Urinary bladder (tissue), 4 donors: Measurements from ENCODE around the gene KIF16B. TPM values are rescaled to one million over a fixed set of nuclear protein-coding genes. Genes with fewer than 3 reads are reported as not detected.

Source experiments
- DNase-seq: peaks from one replicate; pipeline ENCODE4 v3.0.0-alpha.2; 2015; ENCODE audit errors: extremely low spot score
- H3K27ac ChIP-seq: one replicate; pipeline ENCODE4 v1.5.1; 2013; ENCODE audit warnings: low read depth, mild to moderate bottlenecking, moderate library complexity
- H3K36me3 ChIP-seq: one replicate; pipeline ENCODE4 v1.6.1; 2013; ENCODE audit warnings: mild to moderate bottlenecking, moderate library complexity; ENCODE audit not compliant: insufficient read depth
- H3K4me1 ChIP-seq: one replicate; pipeline ENCODE4 v1.6.1; 2013; ENCODE audit warnings: mild to moderate bottlenecking, moderate library complexity; ENCODE audit not compliant: insufficient read depth
- H3K4me3 ChIP-seq: one replicate; pipeline ENCODE4 v1.5.1; 2013; ENCODE audit warnings: low read depth, low read length
- WGBS: extraction: QIAGEN DNeasy Blood & Tissue Kit; methylation state at CpG from one replicate; pipeline ENCODE4 v1.1.7; 2013; 5-methylcytosine and 5-hydroxymethylcytosine counted together
- polyA plus RNA-seq: library from polyadenylated mRNA; stranded (reverse); fragments of 200-250 nt; gene quantifications from one replicate; pipeline ENCODE4 v1.2.3, GENCODE V29; 2013
- total RNA-seq: library from RNA; depleted of rRNA; stranded (reverse); fragments of >200 nt; gene quantifications from one replicate; pipeline ENCODE4 v1.2.3, GENCODE V29; 2014
- donor health status: healthy with polysubstance abuse.
- donor health status: healthy.

The KIF16B gene
- total and polyA plus RNA-seq, 2 donors, result 9.8 to 23.6 TPM

- DNase-seq, result no peak
- WGBS, result 94% methylated on average over 8 of the region's 8 CpGs
- Histone ChIP-seq H3K4me1 (no peaks in the 10 kb centered on the region), H3K36me3 (peaks cover 3% of the 10 kb centered on the region), H3K4me3 (no peak overlapping the region), H3K27ac (no peak overlapping the region)
Observed at GRCh38 chr20:16432466-16433292, 140.6 kb downstream of the KIF16B start.

- WGBS, result 96% methylated on average over 1 of the region's 1 CpG
- Histone ChIP-seq H3K27ac (no peak overlapping the region), H3K4me3 (no peak overlapping the region), H3K36me3 (peaks cover 7% of the 10 kb centered on the region), H3K4me1 (no peaks in the 10 kb centered on the region)
- no peak for DNase-seq
Observed at GRCh38 chr20:16428112-16428511, 145.1 kb downstream of the KIF16B start.

GRCh38 chr20:16427571-16427970 lies 145.7 kb downstream of the KIF16B start:
- no peaks in the 10 kb centered on the region for H3K4me1 ChIP-seq
- no peak overlapping the region for H3K27ac ChIP-seq
- peaks cover 7% of the 10 kb centered on the region for H3K36me3 ChIP-seq
- 94% methylated on average over 2 of the region's 2 CpGs for WGBS
- H3K4me3 ChIP-seq, result no peak overlapping the region
- DNase-seq, result no peak

GRCh38 chr20:16424780-16425179 lies 148.5 kb downstream of the KIF16B start:
- DNase-seq, result no peak
- 80% methylated on average over 1 of the region's 1 CpG for WGBS
- Histone ChIP-seq H3K36me3 (peaks cover 7% of the 10 kb centered on the region), H3K4me3 (no peak overlapping the region), H3K27ac (no peak overlapping the region), H3K4me1 (no peaks in the 10 kb centered on the region)

DNA sequence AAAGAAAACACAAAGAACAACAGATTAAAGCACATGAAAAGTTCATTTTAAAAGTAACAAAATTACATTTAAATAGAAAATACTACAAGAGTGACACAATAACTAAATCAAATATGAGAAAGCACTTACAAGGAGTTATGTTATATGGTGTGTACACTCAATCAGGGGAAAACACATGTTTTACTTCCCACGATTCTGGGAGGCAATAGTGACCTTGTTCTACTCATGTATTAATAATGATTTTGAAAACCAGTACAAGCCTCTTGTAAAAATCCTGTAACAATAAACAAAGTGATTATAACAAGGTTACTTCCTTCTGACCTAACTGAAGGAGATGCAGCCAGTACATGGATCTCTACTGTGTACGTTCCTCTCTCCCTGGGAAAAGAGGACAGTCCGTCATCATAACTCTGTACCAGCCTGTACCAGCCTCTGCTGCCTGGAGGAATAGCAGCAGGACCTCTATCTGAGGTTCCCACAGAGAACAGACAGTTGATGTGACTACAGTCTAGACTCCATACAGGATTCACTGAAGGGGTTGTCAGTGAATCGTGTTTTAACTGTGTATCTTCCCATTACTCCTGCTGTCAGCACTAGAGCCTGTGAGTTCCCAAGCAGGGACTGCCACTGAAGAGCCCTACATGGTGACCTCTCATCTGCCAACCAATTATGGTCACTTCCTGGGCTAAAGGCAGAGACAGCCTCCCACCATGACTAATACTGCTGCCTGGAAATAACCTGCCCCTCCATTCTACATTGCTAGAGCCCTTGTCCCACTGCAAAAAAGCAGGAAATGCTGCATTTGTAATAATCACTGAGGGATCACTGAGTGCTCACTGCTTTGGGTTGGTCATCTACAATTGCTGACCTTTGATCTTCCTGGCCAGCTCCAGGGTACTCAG lies 149.7 kb downstream of the KIF16B start:
- Histone ChIP-seq H3K4me3 (no peak overlapping the region), H3K36me3 (peaks cover 7% of the 10 kb centered on the region), H3K4me1 (no peaks in the 10 kb centered on the region), H3K27ac (no peak overlapping the region)
- DNase-seq, result no peak
- 90% methylated on average over 4 of the region's 4 CpGs for WGBS

GRCh38 chr20:16419138-16419715 lies 154.0 kb downstream of the KIF16B start:
- DNase-seq, result no peak

DNA sequence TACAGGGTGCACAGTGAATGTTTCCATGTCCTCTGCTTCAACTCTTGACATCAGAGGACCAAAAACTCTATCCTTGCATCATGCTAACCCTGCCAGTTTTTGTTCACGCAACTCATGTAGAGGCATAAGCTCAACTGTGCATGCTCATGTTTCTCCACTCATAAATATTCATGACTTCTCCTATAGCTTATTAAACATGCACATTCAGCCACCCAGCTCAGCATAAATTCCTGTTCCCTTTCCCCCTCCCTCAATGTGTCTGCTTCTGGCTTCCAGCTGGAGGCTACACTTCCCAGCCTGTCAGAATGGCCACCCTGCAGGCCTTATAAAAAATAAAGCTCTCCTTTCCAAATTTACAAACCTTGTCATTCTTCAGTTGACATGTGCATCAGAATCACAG lies 154.6 kb downstream of the KIF16B start:
- Histone ChIP-seq H3K27ac (no peak overlapping the region), H3K4me3 (no peak overlapping the region), H3K4me1 (no peaks in the 10 kb centered on the region), H3K36me3 (no peaks in the 10 kb centered on the region)
- 100% methylated on average over 1 of the region's 1 CpG for WGBS
- no peak for DNase-seq

More at GRCh38 chr20:16419138-16419715, 154.0 kb downstream of the KIF16B start:
- no peaks in the 10 kb centered on the region for H3K4me1 ChIP-seq
- no peak overlapping the region for H3K4me3 ChIP-seq
- H3K36me3 ChIP-seq, result no peaks in the 10 kb centered on the region
- 93% methylated on average over 2 of the region's 2 CpGs for WGBS
- H3K27ac ChIP-seq, result no peak overlapping the region

DNA sequence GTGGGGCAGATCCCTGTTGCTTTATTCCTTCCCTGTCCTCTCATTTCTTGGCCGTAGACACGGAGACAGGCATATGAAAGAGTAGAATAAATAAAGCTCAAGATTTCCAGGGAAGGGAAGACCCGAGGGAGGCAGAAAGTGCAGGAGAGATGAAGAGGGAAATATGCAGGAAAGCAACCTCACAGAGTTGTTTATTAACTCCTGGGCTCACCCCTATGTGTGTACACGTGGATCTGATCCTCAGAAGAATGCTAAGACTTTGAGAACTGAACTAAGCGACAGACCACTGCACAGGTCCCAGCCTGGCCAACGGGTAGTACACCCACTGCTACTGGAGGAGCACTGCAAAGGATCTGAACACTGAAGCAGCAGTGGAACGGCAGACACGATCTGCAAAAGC lies 156.2 kb downstream of the KIF16B start:
- 87% methylated on average over 8 of the region's 8 CpGs for WGBS
- no peak overlapping the region for H3K4me3 ChIP-seq
- H3K4me1 ChIP-seq, result no peaks in the 10 kb centered on the region
- no peak for DNase-seq
- H3K36me3 ChIP-seq, result no peaks in the 10 kb centered on the region
- H3K27ac ChIP-seq, result no peak overlapping the region

- WGBS, result 95% methylated on average over 4 of the region's 4 CpGs
- no peaks in the 10 kb centered on the region for H3K36me3 ChIP-seq
- no peak for DNase-seq
Observed at GRCh38 chr20:16415071-16416053, 157.9 kb downstream of the KIF16B start.

GRCh38 chr20:16412906-16413305 lies 160.3 kb downstream of the KIF16B start:
- WGBS, result 85% methylated on average over 1 of the region's 1 CpG
- no peak for DNase-seq

More at GRCh38 chr20:16415071-16416053, 157.9 kb downstream of the KIF16B start:
- Histone ChIP-seq H3K4me3 (no peak overlapping the region), H3K4me1 (no peaks in the 10 kb centered on the region), H3K27ac (no peak overlapping the region)

DNA sequence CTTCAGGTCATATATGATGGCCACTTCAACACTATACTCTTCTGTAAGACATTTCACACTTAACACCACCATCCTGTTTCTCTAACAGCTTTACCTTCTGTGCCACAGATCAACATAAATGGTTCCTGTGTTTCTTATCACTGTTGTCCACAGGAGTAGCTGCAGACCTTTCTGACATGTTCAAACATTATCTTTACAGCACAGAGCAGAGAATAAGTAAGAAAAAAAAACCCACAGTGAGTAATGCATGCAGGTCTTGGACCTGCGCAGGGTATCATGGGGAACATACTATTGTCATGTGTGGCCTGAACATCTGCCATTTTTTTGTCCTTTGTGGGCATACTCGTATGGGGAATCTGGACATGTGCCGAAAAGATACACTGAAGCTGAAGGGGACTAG lies 161.9 kb downstream of the KIF16B start:
- WGBS, result 98% methylated on average over 3 of the region's 3 CpGs
- DNase-seq, result no peak
- H3K4me3 ChIP-seq, result no peak overlapping the region

More at GRCh38 chr20:16412906-16413305, 160.3 kb downstream of the KIF16B start:
- Histone ChIP-seq H3K36me3 (no peaks in the 10 kb centered on the region), H3K4me1 (no peaks in the 10 kb centered on the region), H3K27ac (no peak overlapping the region), H3K4me3 (no peak overlapping the region)

GRCh38 chr20:16410626-16411025 lies 162.6 kb downstream of the KIF16B start:
- no peak overlapping the region for H3K4me3 ChIP-seq
- WGBS, result 97% methylated on average over 3 of the region's 3 CpGs
- no peak for DNase-seq
- H3K36me3 ChIP-seq, result no peaks in the 10 kb centered on the region
- H3K4me1 ChIP-seq, result no peaks in the 10 kb centered on the region
- H3K27ac ChIP-seq, result no peak overlapping the region

More for the DNA sequence above, 161.9 kb downstream of the KIF16B start:
- Histone ChIP-seq H3K4me1 (no peaks in the 10 kb centered on the region), H3K36me3 (no peaks in the 10 kb centered on the region), H3K27ac (no peak overlapping the region)
